K562 (cell line): ENCODE results near the gene TTLL3. TPM values are rescaled to one million over a fixed set of nuclear protein-coding genes. Genes with fewer than 3 reads are reported as not detected.

Source experiments
- CLOCK ChIP-seq: fragments of 250-450 bp; sonication (Bioruptor Pico); IDR thresholded peaks from 2 replicates; pipeline ENCODE4 v1.4.0; 2020; ENCODE audit warnings: mild to moderate bottlenecking, moderate library complexity, borderline replicate concordance
- DMBX1 ChIP-seq: fragments of 250-450 bp; sonication (Bioruptor Pico); IDR thresholded peaks from 2 replicates; pipeline ENCODE4 v1.8.0; 2022; ENCODE audit warnings: inconsistent platforms, mild to moderate bottlenecking, moderate library complexity, borderline replicate concordance
- ELF1 ChIP-seq: fragments of 200-800 bp; sonication (Bioruptor generic); IDR thresholded peaks from 2 replicates; pipeline ENCODE4 v1.6.1; 2016; ENCODE audit warnings: missing genetic modification characterization, missing compliant biosample characterization
- GTF3C2 ChIP-seq: IDR thresholded peaks from 3 replicates; pipeline ENCODE4 v1.6.1; 2011; ENCODE audit warnings: borderline replicate concordance, mild to moderate bottlenecking, moderate library complexity; ENCODE audit not compliant: insufficient read length; ENCODE audit errors: extremely low read depth
- KDM4B ChIP-seq, 2 experiments: fragments of 450-650 bp in 1 of 2; sonication (generic) in 1 of 2; IDR thresholded peaks; 2 replicates each; pipeline ENCODE4 v1.6.1; 2016 to 2017; ENCODE audit warnings: borderline replicate concordance in 2 of 2, antibody characterized with exemption in 1 of 2, low read depth in 1 of 2, mild to moderate bottlenecking in 1 of 2
- MGA ChIP-seq: fragments of 450-650 bp; IDR thresholded peaks from 2 replicates; pipeline ENCODE4 v1.6.1; 2016; ENCODE audit warnings: mild to moderate bottlenecking, moderate library complexity
- ZBTB26 ChIP-seq: fragments of 450-650 bp; formaldehyde crosslinking; IDR thresholded peaks from 2 replicates; pipeline ENCODE4 v1.4.0; 2022; ENCODE audit warnings: missing genetic modification characterization
- polyA plus RNA-seq, 8 experiments: library from polyadenylated mRNA; depleted of rRNA in 4 of 8; stranded (reverse) in 5 of 8; unstranded in 3 of 8; fragments of >200 nt; fragmentation: Nextera tagmentation in 2 of 8; fragmentation: Illumina TruSeq in 1 of 8; extraction: Ambion mirVana in 2 of 8; extraction: Trizol in 1 of 8; gene quantifications; 2 replicates each; pipeline versions ENCODE4 v1.2.1 to v1.2.3, GENCODE V29; 2011 to 2014; ENCODE audit warnings: inconsistent platforms in 1 of 8, missing spikeins in 1 of 8
- total RNA-seq, 7 experiments: library from RNA; depleted of rRNA in 6 of 7; stranded (reverse); fragments of >200 nt in 6 of 7; fragmentation: Illumina TruSeq in 2 of 7; extraction: Trizol in 2 of 7; gene quantifications; 2 replicates each; pipeline versions ENCODE4 v1.2.1 to v1.2.3, GENCODE V29; 2011 to 2021; ENCODE audit warnings: low replicate concordance in 1 of 7

The TTLL3 gene
- total and polyA plus RNA-seq, 9 of the 15 experiments (the other 6 are each of a cell fraction or from before 2014, with no cell fraction given): 8.9 to 106 (median 33.2) TPM

- TF ChIP-seq MGA (no peak; the same call in none of the 2 replicates), DMBX1 (CRISPR knock-in tag) (no peak), CLOCK (no peak), ZBTB26 (CRISPR knock-in tag) (no peak), KDM4B (IDR thresholded peaks at IDR 0.05; ENCODE audit: borderline replicate concordance in 2 of 2, low read depth in 1 of 2) (no peak), GTF3C2 (no peak), ELF1 (tag) (peak; percentile 69)
These were observed 33.8 kb downstream of the TTLL3 start, which contains the start of gene RPUSD3 (continued) for GRCh38 chr3:9843715-9844438.
